GM20000 (cell line): ENCODE measurements around the gene STX8.
A peak's percentile ranks its signal among the peaks of the same experiment; 100 is the strongest.

Source experiments
- DNase-seq: peaks from one replicate; pipeline ENCODE4 v3.0.0; 2012; ENCODE audit warnings: low spot score
- TF ChIP-seq, protein P1 (sequence below): IDR thresholded peaks from 2 replicates; pipeline ENCODE4 v1.5.1; 2012; ENCODE audit warnings: mild to moderate bottlenecking, control low read depth; ENCODE audit errors: extremely low read depth, missing control alignments

STX8 gene

DNA sequence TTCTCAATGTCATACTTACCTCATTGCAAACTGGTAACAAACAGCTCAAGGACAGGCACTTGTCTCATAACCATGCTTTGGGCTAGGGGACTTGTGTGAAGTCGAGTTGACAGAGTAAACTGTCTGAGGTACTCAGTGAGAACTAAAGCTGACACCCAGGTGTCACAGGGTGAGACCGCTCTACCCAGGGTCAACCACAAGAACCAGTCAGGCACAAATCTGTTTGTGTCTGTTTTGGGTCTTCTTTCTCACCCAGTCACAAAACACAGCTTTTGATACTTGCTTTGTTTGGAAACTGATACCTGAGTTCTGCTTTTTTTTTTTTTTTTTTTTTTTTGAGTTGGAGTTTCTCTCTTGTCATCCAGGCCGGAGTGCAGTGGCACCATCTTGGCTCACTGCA lies 161.1 kb downstream of the STX8 start:
- TF ChIP-seq, protein P1, sequence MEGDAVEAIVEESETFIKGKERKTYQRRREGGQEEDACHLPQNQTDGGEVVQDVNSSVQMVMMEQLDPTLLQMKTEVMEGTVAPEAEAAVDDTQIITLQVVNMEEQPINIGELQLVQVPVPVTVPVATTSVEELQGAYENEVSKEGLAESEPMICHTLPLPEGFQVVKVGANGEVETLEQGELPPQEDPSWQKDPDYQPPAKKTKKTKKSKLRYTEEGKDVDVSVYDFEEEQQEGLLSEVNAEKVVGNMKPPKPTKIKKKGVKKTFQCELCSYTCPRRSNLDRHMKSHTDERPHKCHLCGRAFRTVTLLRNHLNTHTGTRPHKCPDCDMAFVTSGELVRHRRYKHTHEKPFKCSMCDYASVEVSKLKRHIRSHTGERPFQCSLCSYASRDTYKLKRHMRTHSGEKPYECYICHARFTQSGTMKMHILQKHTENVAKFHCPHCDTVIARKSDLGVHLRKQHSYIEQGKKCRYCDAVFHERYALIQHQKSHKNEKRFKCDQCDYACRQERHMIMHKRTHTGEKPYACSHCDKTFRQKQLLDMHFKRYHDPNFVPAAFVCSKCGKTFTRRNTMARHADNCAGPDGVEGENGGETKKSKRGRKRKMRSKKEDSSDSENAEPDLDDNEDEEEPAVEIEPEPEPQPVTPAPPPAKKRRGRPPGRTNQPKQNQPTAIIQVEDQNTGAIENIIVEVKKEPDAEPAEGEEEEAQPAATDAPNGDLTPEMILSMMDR = no peak
- DNase-seq = peak; percentile 65

DNA sequence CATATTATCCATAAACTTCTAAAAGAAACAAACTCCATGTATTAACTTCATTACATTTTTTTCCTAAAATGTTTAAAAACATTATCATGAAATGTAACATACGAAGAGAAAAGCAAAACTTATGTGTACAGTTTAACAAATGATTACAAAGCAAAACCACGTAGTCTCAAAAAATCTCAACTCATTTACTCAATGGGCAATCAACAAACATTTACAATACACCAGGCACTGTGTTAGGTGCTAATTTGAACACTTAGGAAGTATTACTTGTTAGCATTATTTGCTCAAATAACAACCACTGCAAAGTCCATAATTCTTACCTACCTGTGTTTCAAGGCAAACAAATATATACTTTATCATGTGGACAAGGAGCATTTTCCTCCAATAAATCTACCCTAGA lies 164.9 kb downstream of the STX8 start:
- DNase-seq = no peak
- TF ChIP-seq, protein P1 = no peak

DNA sequence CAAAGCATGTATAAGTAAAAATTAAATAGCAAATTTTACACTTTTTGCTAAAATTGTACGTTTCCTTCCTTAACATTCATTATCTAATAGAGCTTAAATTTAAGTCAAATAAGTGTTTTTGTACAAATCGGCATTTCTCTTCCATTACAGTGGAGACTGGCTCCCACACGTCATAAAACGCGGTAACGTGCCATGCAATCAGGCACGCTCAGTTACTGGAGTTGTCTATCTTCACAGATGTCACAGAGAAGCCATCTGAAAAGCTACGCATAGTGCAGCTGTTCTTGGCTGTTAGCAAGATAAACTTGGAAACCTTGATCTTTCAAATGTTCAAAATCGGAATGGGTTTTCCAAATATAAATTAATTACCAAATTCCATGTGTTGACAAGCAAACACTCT lies 165.3 kb downstream of the STX8 start:
- DNase-seq = no peak
- TF ChIP-seq, protein P1 = no peak

- TF ChIP-seq, protein P1 = no peak
- DNase-seq = no peak
Measured at GRCh38 chr17:9409878-9410277, 165.7 kb downstream of the STX8 start.

DNA sequence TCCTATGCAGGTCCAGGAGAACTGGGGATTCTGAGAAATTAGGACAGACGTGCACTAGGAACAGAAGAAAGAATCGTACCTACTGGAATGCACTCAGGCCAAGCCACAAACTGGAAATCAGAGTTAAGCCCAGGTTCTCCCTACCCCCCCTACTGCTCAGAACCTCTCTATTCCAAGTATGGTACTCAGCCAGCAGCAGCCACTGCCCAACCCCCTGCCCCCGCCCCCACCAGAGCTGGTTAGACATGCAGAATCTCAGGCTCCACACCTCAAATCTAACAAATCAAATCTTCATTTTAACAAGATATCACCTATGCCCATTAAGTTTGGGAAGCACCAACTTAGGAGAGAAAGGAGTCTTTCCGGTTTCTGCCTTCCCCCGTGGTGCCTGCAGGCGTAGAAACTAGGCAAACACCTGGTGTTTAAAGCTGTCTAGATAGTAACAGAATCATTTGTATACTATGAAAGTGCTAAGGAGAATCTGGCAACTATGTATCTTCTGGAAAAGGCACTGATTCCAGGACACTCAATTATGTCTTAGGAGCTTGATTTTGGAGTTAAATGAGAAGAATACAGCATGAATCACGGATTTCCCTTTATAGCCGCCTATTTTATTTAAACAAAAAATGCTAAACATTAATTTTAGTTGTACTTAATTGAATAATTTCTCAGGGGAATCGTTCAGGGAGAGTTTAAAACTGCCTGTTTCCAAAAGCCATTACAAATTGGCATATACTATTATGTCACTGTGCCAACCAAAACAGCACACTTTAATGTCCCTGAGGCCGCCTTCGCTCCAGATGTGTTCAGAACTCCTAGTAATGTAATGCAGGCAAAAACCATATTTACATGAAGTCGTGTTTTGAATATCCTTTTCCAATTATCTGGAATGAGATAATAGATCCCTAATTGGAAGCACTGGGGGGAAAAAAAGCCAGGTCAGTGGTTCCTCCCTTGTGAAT lies 166.5 kb downstream of the STX8 start:
- no peak for DNase-seq
- TF ChIP-seq, protein P1 = no peak

DNA sequence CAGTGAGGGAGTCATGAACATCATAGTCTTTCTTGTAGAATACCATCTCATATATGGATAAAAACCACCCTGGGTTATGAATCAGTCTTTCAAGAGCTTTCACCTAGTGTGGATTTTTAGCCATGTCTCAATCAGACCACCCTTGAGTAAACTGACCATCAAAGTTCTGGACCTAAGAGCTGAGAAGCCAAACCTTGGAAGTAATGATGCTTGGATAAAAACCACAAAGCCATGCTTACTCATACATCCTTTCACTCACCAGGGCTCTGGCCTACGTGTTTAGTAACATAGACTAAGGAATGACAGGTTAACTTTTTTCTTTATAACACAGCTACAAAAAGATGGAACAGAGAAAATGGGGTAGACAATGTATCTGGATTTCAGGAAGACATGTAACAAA lies 167.2 kb downstream of the STX8 start:
- no peak for DNase-seq
- TF ChIP-seq, protein P1 = no peak

DNA sequence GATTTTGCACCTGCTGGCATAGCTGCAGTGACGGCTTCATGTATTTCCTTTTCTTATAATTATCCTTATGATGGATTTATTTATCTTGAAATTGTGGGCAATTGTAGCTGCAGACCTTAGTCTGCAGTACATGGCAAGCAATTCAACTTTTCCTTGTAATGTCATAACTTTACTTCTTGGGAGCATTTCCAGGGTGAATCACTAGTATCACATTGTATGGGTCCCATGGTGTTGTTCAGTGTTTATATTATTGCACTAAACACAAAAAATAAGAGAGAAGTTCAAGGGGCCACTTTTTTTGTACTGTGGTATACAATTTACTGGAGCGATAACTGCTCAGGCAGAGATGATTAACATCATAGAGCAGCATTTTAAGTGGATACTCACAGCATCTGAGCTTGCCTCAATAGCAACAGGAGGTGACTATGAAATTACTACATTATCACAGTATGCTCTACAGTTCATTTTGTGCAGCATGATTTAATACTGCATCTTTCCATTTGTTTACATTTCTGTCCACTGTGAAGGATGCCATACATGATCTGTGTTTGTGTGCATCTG lies 169.5 kb downstream of the STX8 start:
- DNase-seq = no peak
- TF ChIP-seq, protein P1 = no peak
